Stimulated activated memory B cell treated with anti-CD40 and anti-IgM and Interleukin-4, amounts not matched to agents 10 μg/mL and 1 μg/mL and 100 μg/mL, for 72 hours (primary cell): Measurements from ENCODE around the gene MKNK1.

Experiments used
- ATAC-seq: fragments of 150-1000 bp; cut with Tn5 transposase; 2 replicates; pipeline ENCODE4 v1.10.0; 2021
- H3K27ac Mint-ChIP-seq: one replicate; pipeline ENCODE4 v1.8.0; 2022; ENCODE audit warnings: mild to moderate bottlenecking, mixed read lengths
- H3K27me3 Mint-ChIP-seq: one replicate; pipeline ENCODE4 v1.8.0; 2022; ENCODE audit warnings: mixed read lengths
- H3K36me3 Mint-ChIP-seq: one replicate; pipeline ENCODE4 v1.8.0; 2022; ENCODE audit warnings: mixed read lengths
- H3K4me1 Mint-ChIP-seq: one replicate; pipeline ENCODE4 v1.8.0; 2022; ENCODE audit warnings: mixed read lengths
- H3K4me3 Mint-ChIP-seq: one replicate; pipeline ENCODE4 v1.8.0; 2022; ENCODE audit warnings: mild to moderate bottlenecking, moderate library complexity, mixed read lengths
- H3K9me3 Mint-ChIP-seq: one replicate; pipeline ENCODE4 v1.8.0; 2022; ENCODE audit warnings: mixed read lengths

MKNK1 gene

DNA sequence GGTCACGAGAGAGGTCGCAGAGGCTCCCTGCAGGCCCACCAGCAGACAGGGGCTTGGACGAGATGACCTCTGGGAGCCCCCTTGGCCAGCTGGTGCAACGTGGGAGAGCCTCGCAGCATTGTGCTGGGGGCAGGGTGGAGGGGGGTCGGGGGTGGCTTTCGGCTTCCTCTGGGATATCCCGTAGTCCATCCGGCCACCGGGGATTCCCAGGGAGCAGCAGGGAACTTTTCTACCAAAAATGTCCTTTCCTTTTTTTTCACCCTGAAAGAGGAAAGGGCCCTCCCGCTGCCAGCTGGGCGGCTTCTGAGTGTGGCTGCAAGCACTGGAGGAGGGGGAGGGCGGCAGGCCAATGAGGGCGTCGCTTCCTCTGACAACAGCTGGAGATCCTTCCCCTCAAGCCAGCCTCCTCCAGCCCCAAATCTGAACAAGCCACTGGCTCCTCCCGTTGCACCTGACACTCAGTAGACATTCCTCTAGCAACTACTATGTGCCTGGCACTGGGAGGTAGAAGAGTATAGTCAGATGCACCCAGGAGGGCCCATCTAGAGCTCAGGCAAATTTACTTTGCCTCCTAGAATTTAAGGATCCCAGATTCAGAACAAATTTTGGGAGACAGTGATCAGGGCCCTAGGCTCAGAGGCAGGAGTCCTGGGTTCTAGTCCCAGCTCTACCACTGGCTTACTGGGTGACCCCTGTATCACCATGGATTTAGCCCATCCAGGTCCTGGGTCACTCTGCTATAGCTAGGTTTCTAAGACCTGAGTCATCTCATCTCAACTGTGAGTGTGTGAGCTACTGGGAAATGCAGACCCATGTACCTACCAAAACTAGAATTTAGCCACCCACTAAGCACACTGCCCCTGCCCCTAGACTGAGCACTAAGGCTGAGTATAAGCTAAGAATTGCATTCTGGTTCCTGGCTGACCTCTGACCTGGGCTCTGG is 9.9 kb upstream of the MKNK1 start:
- Mint-ChIP-seq H3K4me3 (peak overlapping the region; percentile 52), H3K4me1 (peaks cover 74% of the 10 kb centered on the region), H3K27ac (peak overlapping the region; percentile 23), H3K36me3 (peaks cover 44% of the 10 kb centered on the region), H3K27me3 (no peaks in the 10 kb centered on the region), H3K9me3 (no peaks in the 10 kb centered on the region)
- ATAC-seq = no peak

DNA sequence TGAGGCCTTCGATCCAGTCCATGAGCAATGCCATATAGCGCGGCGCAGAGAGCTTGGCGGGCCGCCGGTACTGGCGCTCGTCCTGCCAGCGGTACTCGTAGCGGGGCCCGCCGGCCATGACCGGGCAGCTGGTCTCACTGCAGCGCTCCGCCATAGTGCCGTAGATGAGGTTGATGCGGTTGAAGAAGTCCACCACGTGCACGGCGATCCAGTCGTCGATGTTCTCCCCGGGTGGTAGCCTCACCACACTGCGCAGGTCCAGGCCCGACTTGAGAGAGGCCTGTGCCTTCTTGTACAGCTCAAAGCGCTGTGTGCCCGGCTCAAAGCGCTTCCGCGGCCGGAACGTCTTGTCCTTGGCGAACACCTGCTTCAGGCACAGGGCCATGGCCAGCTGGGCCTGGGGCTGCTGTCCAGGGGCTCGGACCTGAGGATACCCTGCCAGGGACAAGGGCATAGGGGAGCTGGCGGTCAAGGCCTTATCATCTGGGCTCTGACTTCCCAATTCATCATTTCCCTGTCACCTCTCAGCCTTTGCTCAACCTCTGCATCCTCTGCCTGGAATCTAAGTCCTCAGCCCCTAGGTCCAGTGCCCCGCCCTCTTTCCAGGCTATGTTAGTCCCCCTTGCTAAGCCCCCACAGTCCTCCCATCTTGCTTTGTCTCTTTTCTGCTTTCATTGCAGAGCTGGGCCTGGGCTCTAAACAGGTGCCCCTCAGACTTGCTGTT is 9.0 kb upstream of the MKNK1 start:
- ATAC-seq = no peak
- peaks cover 66% of the 10 kb centered on the region for H3K4me1 Mint-ChIP-seq
- H3K9me3 Mint-ChIP-seq = no peaks in the 10 kb centered on the region
- H3K27me3 Mint-ChIP-seq = no peaks in the 10 kb centered on the region
- H3K4me3 Mint-ChIP-seq = peak overlapping the region; percentile 28
- no peak overlapping the region for H3K27ac Mint-ChIP-seq
- peaks cover 52% of the 10 kb centered on the region for H3K36me3 Mint-ChIP-seq

- Mint-ChIP-seq H3K27ac (peak overlapping the region; percentile 33), H3K4me1 (peaks cover 52% of the 10 kb centered on the region), H3K36me3 (peaks cover 60% of the 10 kb centered on the region), H3K27me3 (no peaks in the 10 kb centered on the region), H3K4me3 (peak overlapping the region; percentile 34), H3K9me3 (no peaks in the 10 kb centered on the region)
- no peak for ATAC-seq
Measured at GRCh38 chr1:46611691-46612221, 7.7 kb upstream of the MKNK1 start.

GRCh38 chr1:46607345-46608130 is 3.5 kb upstream of the MKNK1 start:
- Mint-ChIP-seq H3K36me3 (peaks cover 45% of the 10 kb centered on the region), H3K9me3 (no peaks in the 10 kb centered on the region), H3K4me3 (no peak overlapping the region), H3K27ac (no peak overlapping the region), H3K27me3 (no peaks in the 10 kb centered on the region), H3K4me1 (peaks cover 48% of the 10 kb centered on the region)
- no peak for ATAC-seq

DNA sequence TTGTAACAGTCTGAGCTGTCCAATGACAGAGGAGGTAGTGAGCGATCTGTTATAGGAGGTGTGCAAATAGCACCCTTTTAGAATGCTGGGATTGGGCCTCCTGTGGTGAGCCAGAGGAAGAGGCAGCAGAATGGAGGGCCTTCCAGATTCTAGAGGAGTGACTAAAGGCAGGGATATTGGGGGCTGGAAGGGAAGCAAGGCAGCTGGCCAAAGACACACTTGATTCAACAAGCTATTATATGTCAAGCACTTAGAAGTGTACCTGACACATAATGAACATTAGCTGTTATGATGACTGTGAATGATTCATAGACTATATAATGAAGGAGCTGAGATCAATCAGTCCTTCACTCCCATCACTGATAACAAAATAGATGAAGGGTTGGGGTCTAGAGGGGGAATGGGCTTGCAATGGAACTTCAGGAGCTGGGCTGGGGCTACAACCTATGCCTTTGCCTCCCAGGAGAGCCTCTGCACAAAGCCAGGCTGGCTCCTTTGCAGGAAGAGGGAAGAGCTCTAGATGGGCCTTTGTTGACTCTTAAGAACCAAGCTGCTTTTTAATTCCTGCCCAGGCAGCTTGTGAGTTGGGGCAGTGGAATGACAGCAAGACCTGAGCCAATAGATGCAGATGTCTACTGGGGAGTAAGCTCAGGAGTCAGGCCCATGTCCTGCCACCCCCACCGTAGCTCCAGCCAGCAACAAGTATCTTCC is 2.3 kb upstream of the MKNK1 start:
- peak overlapping the region; percentile 2 for H3K27ac Mint-ChIP-seq
- no peak for ATAC-seq
- H3K36me3 Mint-ChIP-seq = peaks cover 48% of the 10 kb centered on the region
- no peaks in the 10 kb centered on the region for H3K9me3 Mint-ChIP-seq
- no peaks in the 10 kb centered on the region for H3K27me3 Mint-ChIP-seq
- H3K4me1 Mint-ChIP-seq = peaks cover 52% of the 10 kb centered on the region
- no peak overlapping the region for H3K4me3 Mint-ChIP-seq

DNA sequence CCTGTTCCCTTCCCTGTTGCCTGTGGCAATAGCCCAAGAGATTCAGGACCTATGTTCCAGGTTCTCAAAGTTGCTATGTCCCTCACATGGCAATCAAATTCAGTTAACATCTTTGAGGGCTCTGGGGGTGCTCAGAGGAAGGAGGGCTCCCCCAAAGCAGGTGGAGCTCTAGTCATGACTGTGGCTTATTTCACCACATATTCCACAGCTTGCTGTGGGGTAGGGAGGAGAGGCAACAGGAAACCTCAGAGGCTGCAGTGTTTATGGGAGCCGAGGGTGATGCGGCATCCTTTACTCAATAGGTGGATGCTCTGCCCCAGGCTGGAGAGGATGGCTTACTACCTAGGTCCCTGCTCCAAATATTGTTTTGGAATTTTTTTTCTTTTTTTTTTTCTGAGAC is 1.2 kb upstream of the MKNK1 start:
- Mint-ChIP-seq H3K4me1 (peaks cover 47% of the 10 kb centered on the region), H3K4me3 (peak overlapping the region; percentile 63), H3K27me3 (no peaks in the 10 kb centered on the region), H3K36me3 (peaks cover 41% of the 10 kb centered on the region), H3K27ac (no peak overlapping the region), H3K9me3 (no peaks in the 10 kb centered on the region)
- no peak for ATAC-seq

GRCh38 chr1:46603481-46603857 is 599 bp downstream of the MKNK1 start:
- Mint-ChIP-seq H3K36me3 (peaks cover 26% of the 10 kb centered on the region), H3K9me3 (no peaks in the 10 kb centered on the region), H3K4me1 (peaks cover 46% of the 10 kb centered on the region), H3K27ac (peak overlapping the region; percentile 72), H3K27me3 (no peaks in the 10 kb centered on the region), H3K4me3 (peak overlapping the region; percentile 83)
- ATAC-seq = peak; percentile 1

GRCh38 chr1:46601257-46602007 is 2.6 kb downstream of the MKNK1 start:
- Mint-ChIP-seq H3K4me1 (peaks cover 55% of the 10 kb centered on the region), H3K36me3 (peaks cover 26% of the 10 kb centered on the region), H3K4me3 (no peak overlapping the region), H3K9me3 (no peaks in the 10 kb centered on the region), H3K27ac (no peak overlapping the region), H3K27me3 (no peaks in the 10 kb centered on the region)
- ATAC-seq = no peak

GRCh38 chr1:46599059-46599970 is 4.8 kb downstream of the MKNK1 start:
- H3K4me3 Mint-ChIP-seq = no peak overlapping the region
- H3K27ac Mint-ChIP-seq = peak overlapping the region; percentile 20
- peaks cover 26% of the 10 kb centered on the region for H3K36me3 Mint-ChIP-seq
- no peaks in the 10 kb centered on the region for H3K27me3 Mint-ChIP-seq
- no peak for ATAC-seq
- H3K9me3 Mint-ChIP-seq = no peaks in the 10 kb centered on the region
- H3K4me1 Mint-ChIP-seq = peaks cover 63% of the 10 kb centered on the region

GRCh38 chr1:46596846-46597245 is 7.2 kb downstream of the MKNK1 start:
- Mint-ChIP-seq H3K27ac (no peak overlapping the region), H3K4me3 (no peak overlapping the region), H3K27me3 (no peaks in the 10 kb centered on the region), H3K36me3 (peaks cover 48% of the 10 kb centered on the region), H3K9me3 (no peaks in the 10 kb centered on the region), H3K4me1 (peaks cover 49% of the 10 kb centered on the region)
- no peak for ATAC-seq

DNA sequence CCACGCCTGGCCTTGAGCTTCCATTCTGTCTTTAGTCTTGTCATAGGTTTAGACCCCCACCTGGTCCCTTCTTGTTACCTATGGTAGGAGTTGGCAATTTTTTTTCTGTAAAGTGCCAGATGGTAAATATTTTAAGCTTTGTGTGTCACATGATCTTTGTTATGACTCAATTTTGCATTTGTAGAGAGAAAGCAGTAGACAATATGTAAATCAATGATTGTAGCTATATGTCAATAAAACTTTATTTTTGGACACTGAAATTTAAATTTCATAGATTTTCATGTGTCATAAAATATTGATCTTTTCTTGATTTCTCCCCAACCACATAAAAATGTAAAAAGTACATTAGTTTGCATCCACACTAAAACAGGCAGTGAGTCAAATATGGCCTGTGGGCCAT is 8.0 kb downstream of the MKNK1 start:
- H3K4me3 Mint-ChIP-seq = no peak overlapping the region
- no peaks in the 10 kb centered on the region for H3K27me3 Mint-ChIP-seq
- ATAC-seq = no peak
- H3K4me1 Mint-ChIP-seq = peaks cover 43% of the 10 kb centered on the region
- H3K36me3 Mint-ChIP-seq = peaks cover 49% of the 10 kb centered on the region
- H3K9me3 Mint-ChIP-seq = no peaks in the 10 kb centered on the region
- H3K27ac Mint-ChIP-seq = no peak overlapping the region

DNA sequence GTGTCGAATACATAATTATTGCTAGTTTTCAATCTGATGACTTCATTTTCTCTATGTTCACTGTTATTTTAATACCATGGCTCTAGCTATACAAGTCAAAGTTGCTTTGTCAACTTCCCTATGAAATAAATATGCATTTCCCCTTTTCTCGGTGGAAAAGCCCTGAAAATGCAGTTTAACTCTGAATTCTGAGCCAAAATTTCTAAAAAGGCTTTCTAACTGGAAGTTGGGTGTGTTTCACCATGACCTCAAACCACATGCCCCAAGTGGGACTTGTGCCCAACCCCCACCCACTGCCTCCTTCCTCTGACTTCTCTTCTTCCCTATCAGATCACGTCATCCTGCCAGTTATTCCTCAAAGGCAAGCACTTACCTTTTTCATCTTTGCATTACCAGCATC is 8.9 kb downstream of the MKNK1 start:
- Mint-ChIP-seq H3K27ac (no peak overlapping the region), H3K27me3 (no peaks in the 10 kb centered on the region), H3K4me1 (peaks cover 37% of the 10 kb centered on the region), H3K9me3 (no peaks in the 10 kb centered on the region), H3K36me3 (peaks cover 54% of the 10 kb centered on the region), H3K4me3 (no peak overlapping the region)
- no peak for ATAC-seq

GRCh38 chr1:46594063-46594462 is 10.0 kb downstream of the MKNK1 start:
- Mint-ChIP-seq H3K4me1 (peaks cover 32% of the 10 kb centered on the region), H3K27me3 (no peaks in the 10 kb centered on the region), H3K36me3 (peaks cover 63% of the 10 kb centered on the region), H3K4me3 (no peak overlapping the region), H3K27ac (no peak overlapping the region), H3K9me3 (no peaks in the 10 kb centered on the region)
- no peak for ATAC-seq
